ENCODE measurements around the gene B4GALNT3.
A peak's percentile ranks its signal among the peaks of the same experiment; 100 is the strongest.

The B4GALNT3 gene

GRCh38 chr12:565161-565560 is 105.4 kb downstream of the B4GALNT3 start:
- Histone ChIP-seq H3K9me3 (ENCODE audit: control extremely low read depth in 1 of 5, control insufficient read depth in 4 of 5, insufficient read depth in 2 of 5, low read depth in 1 of 5, low read length in 4 of 5) (no peaks in the 10 kb centered on the region), H3K4me3 (ENCODE audit: control insufficient read depth in 1 of 7, extremely low read depth in 1 of 7, insufficient read depth in 4 of 7, low read depth in 2 of 7, low read length in 6 of 7) (no peak overlapping the region), H3K27ac (ENCODE audit: insufficient read depth in 1 of 2, low read depth in 1 of 2, low read length in 2 of 2, poor library complexity in 1 of 2, severe bottlenecking in 2 of 2) (no peak overlapping the region), H3K27me3 (replicated peaks in 2 of 5; ENCODE audit: control insufficient read depth in 4 of 5, insufficient read depth in 5 of 5, low read length in 4 of 5) (no peaks in the 10 kb centered on the region), H3K36me3 (ENCODE audit: control insufficient read depth in 4 of 4, insufficient read depth in 4 of 4, low read length in 3 of 4) (peaks cover 0 to 8% (median 0%) of the 10 kb centered on the region in 4 experiments), H3K4me1 (ENCODE audit: control extremely low read depth in 1 of 4, control insufficient read depth in 4 of 4, insufficient read depth in 4 of 4, low read length in 3 of 4) (peaks cover 10 to 73% (median 41%) of the 10 kb centered on the region in 4 experiments)
- CTCF ChIA-PET, result interaction anchor here (1.4 to 2.0 kb wide), 3 partner anchors 11 to 249 kb away, joined by 3 to 7 read pairs (median 6); no protein-coding TSS in a partner anchor
- WGBS (ENCODE audit: insufficient coverage), result 97% methylated on average over 8 of the region's 8 CpGs
- no peak for DNase-seq
- POLR2A ChIA-PET, result no interaction called here

GRCh38 chr12:565589-566105 is 105.9 kb downstream of the B4GALNT3 start:
- Histone ChIP-seq H3K4me1 (ENCODE audit: control extremely low read depth in 1 of 4, control insufficient read depth in 4 of 4, insufficient read depth in 4 of 4, low read length in 3 of 4) (peaks cover 10 to 71% (median 43%) of the 10 kb centered on the region in 4 experiments), H3K36me3 (ENCODE audit: control insufficient read depth in 4 of 4, insufficient read depth in 4 of 4, low read length in 3 of 4) (peaks cover 0 to 8% (median 0%) of the 10 kb centered on the region in 4 experiments), H3K27me3 (replicated peaks in 2 of 5; ENCODE audit: control insufficient read depth in 4 of 5, insufficient read depth in 5 of 5, low read length in 4 of 5) (no peaks in the 10 kb centered on the region), H3K9me3 (ENCODE audit: control extremely low read depth in 1 of 5, control insufficient read depth in 4 of 5, insufficient read depth in 2 of 5, low read depth in 1 of 5, low read length in 4 of 5) (no peaks in the 10 kb centered on the region), H3K4me3 (ENCODE audit: control insufficient read depth in 1 of 7, extremely low read depth in 1 of 7, insufficient read depth in 4 of 7, low read depth in 2 of 7, low read length in 6 of 7) (no peak overlapping the region), H3K27ac (ENCODE audit: insufficient read depth in 1 of 2, low read depth in 1 of 2, low read length in 2 of 2, poor library complexity in 1 of 2, severe bottlenecking in 2 of 2) (no peak overlapping the region)
- ChIA-PET CTCF (interaction anchor here (1.3 to 2.2 kb wide), 5 partner anchors 10 to 249 kb away, joined by 3 to 9 read pairs (median 6); partner anchors contain the start of gene WNK1), POLR2A (no interaction called here)
- 97% methylated on average over 19 of the region's 21 CpGs for WGBS (ENCODE audit: insufficient coverage)
- no peak for DNase-seq

- DNase-seq, result no peak
- Histone ChIP-seq H3K27ac (ENCODE audit: insufficient read depth in 1 of 2, low read depth in 1 of 2, low read length in 2 of 2, poor library complexity in 1 of 2, severe bottlenecking in 2 of 2) (no peak overlapping the region), H3K4me1 (ENCODE audit: control extremely low read depth in 1 of 4, control insufficient read depth in 4 of 4, insufficient read depth in 4 of 4, low read length in 3 of 4) (peaks cover 9 to 46% (median 21%) of the 10 kb centered on the region in 4 experiments), H3K36me3 (ENCODE audit: control insufficient read depth in 4 of 4, insufficient read depth in 4 of 4, low read length in 3 of 4) (peaks cover 0 to 8% (median 0%) of the 10 kb centered on the region in 4 experiments), H3K27me3 (replicated peaks in 2 of 5; ENCODE audit: control insufficient read depth in 4 of 5, insufficient read depth in 5 of 5, low read length in 4 of 5) (no peaks in the 10 kb centered on the region), H3K4me3 (ENCODE audit: control insufficient read depth in 1 of 7, extremely low read depth in 1 of 7, insufficient read depth in 4 of 7, low read depth in 2 of 7, low read length in 6 of 7) (no peak overlapping the region), H3K9me3 (ENCODE audit: control extremely low read depth in 1 of 5, control insufficient read depth in 4 of 5, insufficient read depth in 2 of 5, low read depth in 1 of 5, low read length in 4 of 5) (no peaks in the 10 kb centered on the region)
- CTCF ChIA-PET, result interaction anchor here (1.0 to 4.4 kb wide), 5 partner anchors 9 to 246 kb away, joined by 3 to 23 read pairs (median 6); no protein-coding TSS in a partner anchor
- POLR2A ChIA-PET, result no interaction called here
- 97% methylated on average over 3 of the region's 6 CpGs for WGBS (ENCODE audit: insufficient coverage)
Observed at GRCh38 chr12:568486-568885, 108.7 kb downstream of the B4GALNT3 start.

- 96% methylated on average over 5 of the region's 6 CpGs for WGBS (ENCODE audit: insufficient coverage)
- H3K4me3 ChIP-seq (ENCODE audit: control insufficient read depth in 1 of 7, extremely low read depth in 1 of 7, insufficient read depth in 4 of 7, low read depth in 2 of 7, low read length in 6 of 7), result peak overlapping the region in 3 of 7 experiments; percentile 75 to 82 (median 80)
Observed at GRCh38 chr12:569091-569676, 109.4 kb downstream of the B4GALNT3 start.

GRCh38 chr12:569803-570434 is 110.2 kb downstream of the B4GALNT3 start:
- Histone ChIP-seq H3K27me3 (replicated peaks in 2 of 5; ENCODE audit: control insufficient read depth in 4 of 5, insufficient read depth in 5 of 5, low read length in 4 of 5) (no peaks in the 10 kb centered on the region), H3K9me3 (ENCODE audit: control extremely low read depth in 1 of 5, control insufficient read depth in 4 of 5, insufficient read depth in 2 of 5, low read depth in 1 of 5, low read length in 4 of 5) (peaks cover 0 to 3% (median 0%) of the 10 kb centered on the region in 5 experiments), H3K4me1 (ENCODE audit: control extremely low read depth in 1 of 4, control insufficient read depth in 4 of 4, insufficient read depth in 4 of 4, low read length in 3 of 4) (peaks cover 0 to 32% (median 9%) of the 10 kb centered on the region in 4 experiments), H3K27ac (ENCODE audit: insufficient read depth in 1 of 2, low read depth in 1 of 2, low read length in 2 of 2, poor library complexity in 1 of 2, severe bottlenecking in 2 of 2) (peak overlapping the region in 1 of 2 experiments; percentile 14), H3K36me3 (ENCODE audit: control insufficient read depth in 4 of 4, insufficient read depth in 4 of 4, low read length in 3 of 4) (peaks cover 0 to 4% (median 0%) of the 10 kb centered on the region in 4 experiments), H3K4me3 (ENCODE audit: control insufficient read depth in 1 of 7, extremely low read depth in 1 of 7, insufficient read depth in 4 of 7, low read depth in 2 of 7, low read length in 6 of 7) (peak overlapping the region; percentile 45 to 82 (median 67))
- peak; percentile 78 to 84 (median 84) for DNase-seq
- CTCF ChIA-PET, result interaction anchor here (0.7 to 4.4 kb wide), 27 partner anchors 10 to 521 kb away, joined by 3 to 23 read pairs (median 3); partner anchors contain the start of gene WNK1
- WGBS (ENCODE audit: insufficient coverage), result 3% methylated on average over 40 of the region's 44 CpGs
- POLR2A ChIA-PET, result no interaction called here

More at GRCh38 chr12:569091-569676, 109.4 kb downstream of the B4GALNT3 start:
- Histone ChIP-seq H3K4me1 (ENCODE audit: control extremely low read depth in 1 of 4, control insufficient read depth in 4 of 4, insufficient read depth in 4 of 4, low read length in 3 of 4) (peaks cover 2 to 39% (median 14%) of the 10 kb centered on the region in 4 experiments), H3K9me3 (ENCODE audit: control extremely low read depth in 1 of 5, control insufficient read depth in 4 of 5, insufficient read depth in 2 of 5, low read depth in 1 of 5, low read length in 4 of 5) (no peaks in the 10 kb centered on the region), H3K27ac (ENCODE audit: insufficient read depth in 1 of 2, low read depth in 1 of 2, low read length in 2 of 2, poor library complexity in 1 of 2, severe bottlenecking in 2 of 2) (no peak overlapping the region), H3K27me3 (replicated peaks in 2 of 5; ENCODE audit: control insufficient read depth in 4 of 5, insufficient read depth in 5 of 5, low read length in 4 of 5) (no peaks in the 10 kb centered on the region), H3K36me3 (ENCODE audit: control insufficient read depth in 4 of 4, insufficient read depth in 4 of 4, low read length in 3 of 4) (peaks cover 0 to 8% (median 0%) of the 10 kb centered on the region in 4 experiments)
- no peak for DNase-seq
- ChIA-PET CTCF (interaction anchor here (0.8 to 4.4 kb wide), 18 partner anchors 10 to 495 kb away, joined by 3 to 23 read pairs (median 4); no protein-coding TSS in a partner anchor), POLR2A (no interaction called here)

GRCh38 chr12:570435-570920 is 110.7 kb downstream of the B4GALNT3 start:
- POLR2A ChIA-PET, result no interaction called here

More at GRCh38 chr12:570435-570920, 110.7 kb downstream of the B4GALNT3 start:
- Histone ChIP-seq H3K36me3 (ENCODE audit: control insufficient read depth in 4 of 4, insufficient read depth in 4 of 4, low read length in 3 of 4) (peaks cover 0 to 4% (median 0%) of the 10 kb centered on the region in 4 experiments), H3K27ac (ENCODE audit: insufficient read depth in 1 of 2, low read depth in 1 of 2, low read length in 2 of 2, poor library complexity in 1 of 2, severe bottlenecking in 2 of 2) (peak overlapping the region in 1 of 2 experiments; percentile 14), H3K27me3 (replicated peaks in 2 of 5; ENCODE audit: control insufficient read depth in 4 of 5, insufficient read depth in 5 of 5, low read length in 4 of 5) (no peaks in the 10 kb centered on the region), H3K9me3 (ENCODE audit: control extremely low read depth in 1 of 5, control insufficient read depth in 4 of 5, insufficient read depth in 2 of 5, low read depth in 1 of 5, low read length in 4 of 5) (peaks cover 0 to 3% (median 0%) of the 10 kb centered on the region in 5 experiments), H3K4me3 (ENCODE audit: control insufficient read depth in 1 of 7, extremely low read depth in 1 of 7, insufficient read depth in 4 of 7, low read depth in 2 of 7, low read length in 6 of 7) (peak overlapping the region in 5 of 7 experiments; percentile 45 to 82 (median 75)), H3K4me1 (ENCODE audit: control extremely low read depth in 1 of 4, control insufficient read depth in 4 of 4, insufficient read depth in 4 of 4, low read length in 3 of 4) (peaks cover 0 to 30% (median 11%) of the 10 kb centered on the region in 4 experiments)
- WGBS (ENCODE audit: insufficient coverage), result 77% methylated on average over 14 of the region's 22 CpGs
- CTCF ChIA-PET, result interaction anchor here (0.7 to 4.4 kb wide), 18 partner anchors 11 to 521 kb away, joined by 3 to 23 read pairs (median 4); partner anchors contain the start of gene WNK1
- no peak for DNase-seq
